Cerebellar nuclear complex (tissue), 1 donor: ENCODE data around the gene SLC2A4RG.
"Not testable (repeated sequence)": the region's sequence is repeated elsewhere in the genome, so short reads cannot be mapped to it uniquely, and the experiment has no call there.

Experiments
- DNase-seq, 2 experiments: peaks; one replicate each; lab custom pipeline; 2025; lab: John Stamatoyannopoulos, UW

Gene SLC2A4RG

DNA sequence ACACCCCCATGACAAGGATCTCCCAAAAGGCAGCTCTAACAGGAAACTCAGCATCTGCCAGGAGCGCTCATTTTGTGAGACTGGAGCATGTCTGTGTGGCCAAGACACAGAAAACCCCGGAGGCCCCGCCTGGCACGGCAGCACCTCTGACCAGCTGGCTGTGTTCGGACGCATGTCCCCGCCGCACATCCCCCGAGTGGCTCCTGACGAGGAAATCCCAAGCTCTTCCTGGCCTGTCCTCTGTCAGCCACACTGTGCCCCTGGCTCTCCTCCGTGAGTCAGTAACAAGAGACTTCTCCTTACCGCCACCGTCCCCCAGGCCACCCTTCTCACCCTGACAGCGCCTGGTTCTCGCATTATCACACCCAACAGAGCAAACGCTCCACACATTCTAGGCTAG lies 14.4 kb downstream of the SLC2A4RG start:
- DNase-seq = no peak

DNA sequence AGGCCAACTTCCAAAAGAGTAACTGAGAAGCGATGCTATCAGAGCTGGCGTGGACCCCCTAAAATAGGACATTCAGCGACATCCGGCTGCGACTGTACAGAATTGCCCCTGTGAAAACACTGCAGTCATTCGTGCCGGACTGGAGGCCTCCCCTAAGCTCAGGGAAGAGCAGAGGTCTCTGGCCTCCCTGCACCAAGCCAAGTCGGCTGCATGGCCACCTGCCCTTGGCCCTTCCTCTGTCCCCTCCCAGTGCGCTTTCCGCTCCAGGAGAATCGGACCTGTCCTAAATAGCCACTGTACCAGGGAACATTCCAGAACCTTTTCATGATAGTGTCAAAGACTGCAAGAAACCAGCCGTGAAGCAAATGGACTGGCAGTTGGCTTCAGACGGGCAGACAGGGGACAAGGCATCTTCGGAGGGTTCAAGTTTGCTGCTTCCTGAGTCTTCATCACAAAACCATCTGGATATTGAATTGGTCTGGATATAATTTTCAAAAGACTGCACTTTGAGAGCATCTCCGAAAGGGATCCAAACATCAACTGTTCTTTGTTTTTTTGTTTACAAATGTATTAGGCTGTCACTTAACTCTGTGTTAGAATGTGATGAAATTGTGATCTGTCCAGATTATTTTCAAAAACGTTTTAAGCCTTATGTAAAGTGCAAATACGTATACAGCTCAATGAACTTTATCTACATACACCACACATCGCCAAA lies 16.5 kb downstream of the SLC2A4RG start:
- DNase-seq = no peak

DNA sequence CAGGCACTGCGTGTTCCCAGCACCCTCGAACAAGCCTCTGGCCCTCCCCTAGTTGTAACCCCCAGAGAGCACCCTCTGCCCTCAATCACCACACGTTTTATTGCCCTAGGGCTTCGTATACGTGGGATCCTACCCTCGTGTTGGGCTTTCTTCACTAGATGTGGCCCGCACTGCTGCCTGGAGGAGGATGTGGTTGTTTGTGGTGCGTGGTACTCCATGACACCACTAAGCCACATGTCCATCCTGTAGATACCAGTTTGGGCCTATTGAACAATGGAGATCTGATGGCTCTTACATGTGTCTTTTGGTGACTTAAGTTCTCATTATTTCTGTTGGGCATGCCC lies 17.0 kb downstream of the SLC2A4RG start:
- DNase-seq = no peak

DNA sequence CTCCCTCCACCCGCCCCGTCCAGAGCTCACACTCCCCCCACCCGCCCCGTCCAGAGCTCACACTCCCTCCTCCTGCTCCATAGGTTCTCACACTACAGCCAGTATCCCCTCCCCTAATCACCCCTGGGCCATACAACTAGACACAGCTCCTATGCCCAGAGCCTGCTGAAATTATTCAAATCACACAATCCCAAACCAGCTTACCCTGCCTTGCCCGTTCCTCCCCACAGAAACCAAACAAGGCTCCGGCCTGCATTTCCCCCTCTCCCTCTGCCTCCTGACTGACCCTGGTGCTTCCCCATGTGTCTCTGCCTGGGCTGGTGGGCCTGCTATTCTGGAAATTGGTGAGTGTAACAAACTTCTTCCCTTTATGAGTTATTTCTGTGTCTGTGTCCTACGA lies 18.6 kb downstream of the SLC2A4RG start:
- DNase-seq = no peak

DNA sequence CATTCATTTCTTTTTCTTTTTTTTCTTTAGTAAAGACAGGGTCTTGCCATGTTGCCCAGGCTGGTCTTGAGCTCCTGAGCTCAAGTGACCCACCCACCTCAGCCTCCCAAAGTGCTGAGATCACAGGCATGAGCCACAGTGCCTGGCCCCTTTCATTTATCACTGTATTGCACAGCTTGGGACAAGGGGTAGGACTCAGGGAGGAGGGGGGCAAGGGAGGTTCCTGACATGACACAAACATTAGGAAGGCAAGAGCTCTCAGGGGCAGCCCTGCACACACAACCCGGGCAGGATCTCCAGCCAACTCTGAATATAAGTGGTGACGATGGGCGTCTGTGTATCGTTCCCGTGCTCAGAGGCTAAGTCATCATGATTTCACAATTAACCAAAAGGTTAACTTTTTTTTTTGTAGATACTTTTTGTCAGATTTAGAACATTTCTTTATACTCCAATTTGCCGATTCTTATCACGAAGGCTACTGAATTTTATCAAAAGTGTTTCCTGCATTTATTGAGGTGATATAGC lies 19.9 kb downstream of the SLC2A4RG start:
- DNase-seq = no peak

DNA sequence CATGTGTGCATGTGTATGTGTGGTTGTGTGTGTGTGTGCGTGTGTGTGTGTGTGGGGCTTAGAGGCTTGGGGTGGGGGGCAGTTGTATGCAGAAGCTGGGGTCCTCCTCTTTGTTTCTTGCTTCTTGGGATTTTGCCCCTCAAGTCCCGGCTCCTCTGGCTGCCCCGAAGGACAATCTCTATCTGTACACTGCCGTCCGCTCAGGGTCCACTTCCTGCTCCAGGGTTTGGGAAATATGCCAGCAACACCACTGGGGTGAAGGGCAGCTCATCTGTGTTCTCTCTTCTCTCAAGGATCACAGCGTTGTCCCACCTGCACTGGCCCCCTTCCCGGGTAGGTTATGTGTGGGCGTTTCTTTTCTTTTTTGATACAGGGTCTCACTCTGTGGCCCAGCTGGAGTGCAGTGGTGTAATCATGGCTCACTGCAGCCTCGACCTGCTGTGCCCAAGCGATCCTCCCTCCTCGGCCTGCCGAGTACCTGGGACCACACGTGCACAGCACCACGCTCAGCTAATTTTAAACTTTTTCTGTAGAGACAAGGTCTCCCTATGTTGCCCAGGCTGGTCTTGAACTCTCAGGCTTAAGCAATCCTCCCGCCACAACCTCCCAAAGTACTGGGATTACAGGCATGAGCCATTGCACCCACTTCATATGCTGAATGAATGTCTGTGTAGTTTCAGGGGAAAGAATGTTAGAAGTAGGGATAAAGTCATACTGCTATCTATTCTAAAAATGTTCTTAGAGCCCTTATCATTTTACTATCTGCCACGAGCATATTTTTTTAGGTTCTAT lies 25.7 kb downstream of the SLC2A4RG start:
- no peak for DNase-seq

DNA sequence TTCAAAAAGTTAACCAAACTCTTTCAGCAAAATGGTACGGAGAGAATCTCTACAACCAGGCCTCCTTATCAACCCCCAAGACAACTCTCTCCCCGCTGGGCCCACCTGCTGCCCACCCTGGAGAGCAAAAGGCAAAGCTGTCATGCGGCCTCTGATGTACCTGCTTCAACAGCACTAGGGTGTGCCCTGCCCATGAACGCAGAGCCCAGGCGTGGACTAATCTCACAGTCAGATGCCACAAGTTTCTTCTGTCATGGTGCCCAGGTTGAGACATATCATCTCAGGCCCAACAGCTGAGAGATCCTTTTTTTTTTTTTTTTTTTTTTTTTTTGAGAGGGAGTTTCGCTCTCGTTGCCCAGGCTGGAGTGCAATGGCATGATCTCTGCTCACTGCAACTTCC lies 26.3 kb downstream of the SLC2A4RG start:
- no peak for DNase-seq

DNA sequence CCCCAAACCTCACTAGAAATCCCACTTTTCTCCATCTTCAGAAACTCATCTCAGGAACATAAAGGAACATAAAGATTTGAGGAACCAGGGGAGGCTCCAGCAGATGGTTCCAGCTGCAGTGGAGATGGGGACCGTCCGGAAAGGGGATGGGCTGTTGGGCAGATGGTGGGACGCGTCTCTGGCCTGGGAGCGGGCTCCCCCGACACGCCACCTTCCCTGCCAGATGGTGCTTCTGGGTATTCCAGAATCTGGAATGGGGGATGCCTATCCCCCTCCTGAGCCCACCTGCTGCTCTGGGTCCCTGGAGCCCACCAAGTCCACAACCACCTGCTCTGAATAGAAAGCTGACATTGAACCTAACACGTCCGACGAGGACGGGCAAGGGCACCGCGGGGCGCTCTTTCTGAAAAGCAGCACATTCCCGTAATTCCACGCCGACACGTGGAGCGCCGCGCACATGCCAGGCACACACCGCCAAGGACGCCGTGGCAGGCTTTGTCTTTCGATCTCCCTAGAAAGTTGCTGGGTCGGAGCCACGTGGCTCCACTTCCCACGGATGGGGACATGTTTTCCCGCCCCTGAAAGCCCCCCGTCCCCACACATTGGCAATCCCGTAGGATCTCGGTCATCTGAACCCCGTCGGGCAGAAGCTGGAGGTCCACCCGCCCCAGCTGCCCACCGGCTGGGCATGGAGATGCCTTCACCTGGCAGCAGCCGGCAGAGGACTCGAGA lies 27.3 kb downstream of the SLC2A4RG start:
- DNase-seq = no peak

DNA sequence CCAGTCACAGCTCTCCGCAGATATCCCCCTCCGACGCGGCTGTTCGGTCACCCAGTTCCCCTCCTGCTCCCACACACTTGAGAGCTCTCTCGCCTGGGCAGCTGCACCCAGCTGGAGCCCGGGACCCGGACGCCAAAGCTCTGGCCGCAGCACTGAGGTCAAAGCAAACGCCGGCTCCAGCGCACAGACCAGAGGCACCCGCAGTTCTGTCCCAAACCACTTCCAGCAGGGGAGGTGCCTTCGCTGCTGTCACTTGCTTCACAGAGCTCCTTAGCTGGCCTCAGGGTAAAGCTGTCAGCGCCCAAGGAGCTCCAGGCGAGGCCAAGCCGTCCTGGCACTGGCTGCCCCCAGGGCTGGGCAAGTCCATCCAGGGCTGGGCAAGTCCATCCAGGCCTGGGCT lies 27.9 kb downstream of the SLC2A4RG start:
- no peak for DNase-seq

DNA sequence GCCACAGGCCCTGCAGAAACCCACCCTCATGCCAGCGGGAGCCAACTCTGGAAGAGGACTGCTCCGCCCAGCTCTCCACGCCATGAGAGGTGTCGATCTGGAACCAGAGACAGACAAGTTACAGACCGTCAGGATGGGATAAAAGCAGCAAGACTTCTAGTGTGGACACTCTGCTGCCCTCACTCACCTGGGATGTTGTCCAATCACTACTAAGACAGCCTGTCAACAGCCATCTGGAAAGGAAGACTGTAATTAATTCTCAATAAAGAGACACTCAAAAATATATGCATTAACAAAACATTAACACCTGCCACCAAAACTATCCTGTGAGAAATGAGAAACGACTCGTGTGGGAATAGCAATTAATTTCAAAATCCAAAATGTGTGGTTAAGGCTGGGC lies 28.3 kb downstream of the SLC2A4RG start:
- DNase-seq = no peak

DNA sequence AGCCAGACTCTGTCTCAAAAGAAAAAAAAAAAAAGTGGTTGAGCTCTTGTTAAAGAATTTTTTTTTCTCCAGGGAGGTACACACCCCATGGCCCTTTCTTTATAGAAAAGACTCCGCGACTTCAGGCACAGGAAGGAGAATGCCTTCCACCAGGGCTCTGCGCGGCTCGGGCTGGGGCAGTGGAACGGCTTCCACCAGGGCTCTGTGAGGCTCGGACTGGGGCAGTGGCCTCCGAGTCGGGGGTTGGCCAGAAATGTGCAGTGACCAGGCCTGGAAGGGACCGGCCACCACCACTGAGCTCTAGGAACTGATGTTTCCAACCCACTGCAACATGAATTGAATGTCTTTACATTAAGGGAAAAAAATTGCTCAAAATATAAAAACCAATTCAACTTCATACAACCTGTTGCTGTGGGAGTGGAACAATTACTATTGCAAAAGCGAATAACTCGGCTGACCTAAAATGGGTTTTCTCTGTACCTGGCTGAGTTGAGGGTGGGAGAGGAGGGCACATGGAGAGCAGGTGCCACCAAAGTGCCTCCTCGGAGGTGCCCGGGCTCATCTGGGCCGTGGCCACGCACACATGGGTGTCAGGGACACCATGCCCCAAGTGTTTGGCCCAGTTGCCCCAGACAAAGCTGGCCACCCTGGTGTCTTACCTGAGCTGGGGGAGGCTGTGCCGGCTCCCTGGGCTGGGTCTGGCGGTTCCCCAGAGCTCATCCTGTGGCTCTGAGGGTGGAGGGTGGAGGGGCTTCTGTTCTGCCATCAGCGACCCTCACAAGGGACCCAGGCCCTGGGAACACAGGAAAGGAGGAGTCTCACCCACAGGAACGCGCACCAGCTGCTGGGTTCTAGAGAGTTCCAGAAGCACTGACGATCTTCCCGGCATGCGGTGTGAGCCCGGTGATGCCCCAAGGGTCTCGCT lies 29.3 kb downstream of the SLC2A4RG start:
- no peak for DNase-seq

DNA sequence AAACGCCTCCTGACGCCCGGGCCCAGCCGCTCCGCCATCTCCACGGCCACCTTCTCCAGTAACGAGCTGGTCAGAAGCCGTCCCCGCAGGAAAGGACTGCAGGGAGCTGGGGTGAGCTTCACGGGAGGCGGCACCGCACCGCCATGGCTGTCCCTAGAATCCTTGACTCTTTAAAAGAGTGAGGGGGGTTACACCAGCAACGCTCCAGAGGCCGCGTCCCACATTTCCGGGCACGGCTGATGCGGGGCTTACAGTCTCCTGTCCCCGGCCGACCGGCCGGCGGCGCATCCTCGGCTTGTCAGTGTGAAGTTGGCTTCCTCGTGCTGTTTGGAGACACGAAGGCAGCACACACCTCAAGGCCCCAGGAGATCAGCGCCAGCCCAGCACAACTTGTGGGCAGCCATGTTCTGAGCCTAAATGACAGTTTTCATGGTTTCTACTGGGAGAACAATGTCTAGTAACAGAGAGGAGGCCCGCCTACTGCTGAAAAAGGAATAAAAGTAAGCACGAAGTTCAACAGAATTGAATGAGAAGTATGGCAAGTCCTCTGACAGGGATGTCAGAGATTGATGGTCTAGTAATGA lies 30.4 kb downstream of the SLC2A4RG start:
- DNase-seq = no peak

DNA sequence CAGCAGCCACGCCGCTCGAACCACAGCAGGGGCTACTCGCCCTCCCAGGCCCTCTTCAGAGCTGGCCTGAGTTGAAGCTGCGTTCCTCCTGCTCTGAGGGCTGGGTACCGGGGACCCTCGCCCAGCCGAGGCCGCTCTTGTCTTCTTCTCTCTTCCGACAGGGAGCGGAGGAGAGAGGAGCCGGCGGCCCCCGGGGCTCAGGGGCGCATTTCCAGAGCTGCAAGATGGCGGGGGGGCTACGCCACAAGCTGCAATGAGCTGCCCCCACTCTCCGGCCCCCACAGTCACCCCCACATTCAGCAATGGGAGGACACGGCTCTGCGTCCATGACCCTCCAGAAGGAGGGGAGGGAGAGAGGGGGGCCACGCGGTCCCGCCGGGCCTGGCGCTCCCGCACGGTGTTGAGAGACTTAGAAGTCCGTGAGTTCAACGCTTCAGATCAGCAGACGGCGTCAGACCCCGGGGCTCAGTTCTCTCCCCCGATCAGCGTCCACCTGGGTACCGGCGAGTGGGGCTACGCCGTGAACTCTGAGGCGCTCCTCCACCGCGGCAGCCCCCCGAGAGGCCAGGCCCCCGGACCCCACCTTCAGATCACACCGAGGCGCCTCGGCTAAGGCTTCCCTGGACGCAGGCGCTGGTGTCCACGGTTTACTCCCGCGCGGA lies 31.6 kb downstream of the SLC2A4RG start:
- no peak for DNase-seq

DNA sequence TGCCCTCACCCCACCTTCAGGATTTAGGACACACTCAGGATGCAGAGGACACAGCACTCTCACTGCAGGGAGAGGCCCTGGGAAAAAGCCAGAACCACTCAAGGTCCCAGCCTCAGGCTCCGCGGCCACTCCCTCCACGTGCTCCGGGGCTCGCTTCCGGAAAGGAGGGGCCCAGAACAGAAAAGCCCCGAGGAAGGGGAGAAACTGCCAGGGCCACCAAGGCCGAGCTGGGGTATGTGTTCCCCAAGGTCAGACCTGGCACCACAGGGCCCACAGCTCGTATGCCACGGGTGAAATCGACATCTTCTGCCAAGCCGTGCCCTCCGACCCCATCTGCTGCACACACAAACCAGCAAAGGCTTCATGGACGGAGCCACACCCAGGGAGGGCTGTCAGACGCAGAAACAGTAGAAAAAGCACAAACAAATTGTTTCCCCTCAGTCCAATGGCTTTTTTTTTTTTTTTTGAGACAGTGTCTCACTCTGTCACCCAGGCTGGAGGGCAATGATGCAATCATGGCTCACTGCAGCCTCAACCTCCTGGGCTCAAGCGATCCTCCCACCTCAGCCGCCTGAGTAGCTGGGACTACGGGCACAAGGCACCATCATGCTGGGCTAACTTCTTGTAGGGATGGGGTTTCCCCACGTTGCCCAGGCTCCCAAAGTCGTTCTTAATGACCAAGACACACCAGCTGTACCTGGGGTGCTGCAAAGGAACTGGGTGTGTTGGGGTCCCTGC lies 33.4 kb downstream of the SLC2A4RG start:
- no peak for DNase-seq

DNA sequence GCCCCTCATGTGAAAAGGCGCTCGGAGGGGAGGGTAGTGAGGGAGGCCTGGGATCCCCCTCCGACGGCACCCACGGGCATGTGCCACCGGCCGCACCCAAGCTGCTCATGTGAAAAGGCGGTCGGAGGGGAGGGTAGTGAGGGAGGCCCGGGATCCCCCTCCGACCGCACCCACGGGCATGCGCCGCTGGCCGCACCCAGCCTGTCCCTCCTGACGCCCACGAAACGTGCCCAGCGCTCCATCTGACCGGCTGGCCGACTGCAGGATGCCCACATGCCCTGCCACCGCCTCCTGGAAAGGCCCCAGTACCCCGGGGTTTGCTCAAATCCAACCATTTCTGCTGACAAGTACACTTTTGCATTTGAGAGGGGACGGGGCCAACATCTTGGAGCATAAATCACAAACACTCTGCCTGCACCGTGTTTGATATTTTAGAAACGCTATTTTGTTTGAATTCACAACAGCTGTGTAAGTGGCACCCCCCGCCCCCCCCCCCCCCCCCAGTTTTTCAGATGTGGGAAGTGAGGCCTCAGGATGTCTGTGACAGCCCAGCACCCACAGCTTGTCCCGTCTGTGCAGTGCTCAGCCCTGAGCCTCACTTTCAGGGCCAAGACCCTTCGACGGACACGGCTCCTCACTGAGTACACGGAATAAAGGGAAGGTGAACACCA lies 34.1 kb downstream of the SLC2A4RG start:
- no peak for DNase-seq

DNA sequence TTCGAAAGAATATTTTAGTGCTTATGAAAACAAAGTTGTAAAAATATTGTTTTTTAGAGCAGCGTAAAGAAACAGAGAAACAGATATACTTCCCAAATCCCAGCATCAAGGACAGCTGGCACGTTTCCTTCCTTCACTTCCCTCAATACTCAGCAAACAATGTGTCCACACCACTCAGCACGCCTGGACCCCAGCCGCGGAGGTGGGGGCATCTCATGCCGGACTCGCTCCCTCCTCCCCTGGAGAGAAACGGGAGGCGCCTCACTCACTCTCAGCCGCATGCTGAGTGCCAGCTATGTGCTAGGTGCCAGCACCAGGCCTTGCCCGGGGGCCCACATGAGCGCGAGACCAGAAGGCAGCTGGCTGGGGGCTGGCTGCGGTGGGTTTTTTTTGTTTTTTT lies 34.7 kb downstream of the SLC2A4RG start:
- no peak for DNase-seq

DNA sequence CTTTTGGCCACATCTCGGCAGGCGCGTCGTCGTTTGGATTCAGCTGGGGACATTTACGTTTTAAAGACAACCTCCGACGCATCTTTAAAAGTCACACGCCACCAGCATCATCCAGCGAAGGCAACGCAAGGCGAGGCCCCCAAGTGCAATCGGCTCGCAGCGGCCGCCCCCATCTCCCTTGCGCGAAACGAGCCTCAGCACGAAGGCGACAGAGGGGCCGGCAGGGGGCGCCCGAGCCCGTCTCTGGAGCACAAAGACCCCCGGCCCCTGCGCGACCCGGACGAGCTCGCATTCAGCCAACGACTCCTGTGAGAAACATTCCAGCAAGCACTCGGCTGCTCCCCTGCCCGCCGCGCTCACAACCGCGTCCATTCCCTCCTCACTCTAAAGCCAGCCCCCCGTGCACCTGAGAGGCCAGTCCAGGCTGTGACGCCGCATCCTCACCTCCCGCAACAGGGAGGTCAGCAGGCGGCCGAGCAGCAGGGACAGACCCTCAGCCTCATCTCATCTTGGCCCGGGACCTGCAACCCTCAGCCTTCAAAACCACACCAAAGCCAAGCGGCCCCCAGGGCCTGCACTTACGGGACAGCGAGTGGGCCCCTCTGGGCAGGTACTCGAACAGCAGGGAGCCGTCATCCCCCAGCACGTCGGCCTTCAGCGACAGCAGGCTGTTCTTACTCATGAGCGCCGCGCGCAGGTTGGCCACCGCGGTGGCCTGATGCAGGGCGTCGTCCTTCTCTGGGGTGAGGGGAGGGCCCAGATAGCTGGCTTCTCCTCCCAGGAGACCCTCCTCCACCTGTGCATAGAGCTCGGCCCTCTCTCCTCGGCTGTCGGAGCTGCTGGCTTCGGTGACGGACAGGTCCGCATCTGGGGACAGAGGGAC lies 35.8 kb downstream of the SLC2A4RG start:
- peak in 1 of 2 experiments; percentile 37 for DNase-seq

DNA sequence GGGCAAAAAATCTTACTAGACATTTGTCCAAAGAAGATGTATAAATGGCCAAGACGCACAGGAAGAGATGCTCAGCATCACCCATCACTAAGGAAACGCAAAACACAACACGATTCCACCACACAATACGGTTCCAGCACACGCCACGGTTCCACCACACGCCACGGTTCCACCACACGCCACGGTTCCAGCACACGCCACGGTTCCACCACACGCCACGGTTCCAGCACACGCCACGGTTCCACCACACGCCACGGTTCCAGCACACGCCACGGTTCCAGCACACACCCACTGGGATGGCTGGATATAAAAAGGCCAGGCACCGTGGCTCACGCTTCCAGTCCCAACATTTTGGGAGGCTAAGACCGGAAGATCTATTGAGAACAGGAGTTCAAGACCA lies 37.3 kb downstream of the SLC2A4RG start:
- DNase-seq = not testable (repeated sequence)
